WERI-Rb-1 (cell line): ENCODE data around the gene PLD4.
A peak's percentile ranks its signal among the peaks of the same experiment; 100 is the strongest.

Experiments used
- DNase-seq: peaks from one replicate; pipeline ENCODE4 v3.0.0-alpha.2; 2020
- H3K27ac ChIP-seq: fragments of 250-450 bp; sonication (Bioruptor Pico); 2 replicates; pipeline ENCODE4 v1.5.1; 2020; ENCODE audit warnings: mild to moderate bottlenecking, moderate library complexity
- H3K27me3 ChIP-seq: fragments of 250-450 bp; sonication (Bioruptor Pico); 2 replicates; pipeline ENCODE4 v1.5.1; 2021; ENCODE audit warnings: mild to moderate bottlenecking, low read depth, moderate library complexity; ENCODE audit not compliant: insufficient read depth, severe bottlenecking
- H3K36me3 ChIP-seq: fragments of 250-450 bp; sonication (Bioruptor Pico); 2 replicates; pipeline ENCODE4 v1.5.1; 2020; ENCODE audit warnings: mild to moderate bottlenecking, moderate library complexity
- H3K4me3 ChIP-seq: 2 replicates; pipeline ENCODE4 v1.5.1; 2011; ENCODE audit warnings: low read depth, mild to moderate bottlenecking, control low read depth, low read length
- H3K9me3 ChIP-seq: fragments of 250-450 bp; sonication (Bioruptor Pico); 2 replicates; pipeline ENCODE4 v1.5.1; 2021; ENCODE audit warnings: mild to moderate bottlenecking, moderate library complexity; ENCODE audit not compliant: severe bottlenecking
- TF ChIP-seq, protein P1 (sequence below): IDR thresholded peaks from 2 replicates; pipeline ENCODE4 v1.5.1; 2011; ENCODE audit warnings: low read depth, mild to moderate bottlenecking, control low read depth, inconsistent platforms, low read length

PLD4 gene

DNA sequence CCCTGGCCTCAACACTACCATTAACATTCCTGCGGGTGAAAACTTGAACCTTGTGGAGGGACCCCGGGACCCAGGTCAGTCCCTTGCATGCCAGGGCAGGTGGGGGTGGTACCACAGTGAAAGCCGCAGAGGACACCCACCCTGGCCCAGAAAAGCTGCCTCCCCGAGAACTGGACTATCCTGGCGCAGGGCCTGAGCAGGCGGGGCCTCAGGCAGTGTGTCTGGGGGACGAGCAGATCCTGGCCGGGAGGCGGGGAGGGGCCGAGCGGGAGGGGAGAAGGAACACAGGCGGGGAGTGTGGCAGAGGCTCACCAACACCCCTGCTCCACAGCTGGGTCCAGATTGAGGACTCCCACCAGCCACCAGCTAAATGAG lies 43.5 kb downstream of the PLD4 start:
- Histone ChIP-seq H3K27ac (no peak overlapping the region), H3K9me3 (no peaks in the 10 kb centered on the region), H3K36me3 (no peaks in the 10 kb centered on the region), H3K4me3 (peak overlapping the region; percentile 21; the same call in 1 of the 2 replicates), H3K27me3 (no peaks in the 10 kb centered on the region)
- DNase-seq, result peak; percentile 62
- TF ChIP-seq, protein P1, sequence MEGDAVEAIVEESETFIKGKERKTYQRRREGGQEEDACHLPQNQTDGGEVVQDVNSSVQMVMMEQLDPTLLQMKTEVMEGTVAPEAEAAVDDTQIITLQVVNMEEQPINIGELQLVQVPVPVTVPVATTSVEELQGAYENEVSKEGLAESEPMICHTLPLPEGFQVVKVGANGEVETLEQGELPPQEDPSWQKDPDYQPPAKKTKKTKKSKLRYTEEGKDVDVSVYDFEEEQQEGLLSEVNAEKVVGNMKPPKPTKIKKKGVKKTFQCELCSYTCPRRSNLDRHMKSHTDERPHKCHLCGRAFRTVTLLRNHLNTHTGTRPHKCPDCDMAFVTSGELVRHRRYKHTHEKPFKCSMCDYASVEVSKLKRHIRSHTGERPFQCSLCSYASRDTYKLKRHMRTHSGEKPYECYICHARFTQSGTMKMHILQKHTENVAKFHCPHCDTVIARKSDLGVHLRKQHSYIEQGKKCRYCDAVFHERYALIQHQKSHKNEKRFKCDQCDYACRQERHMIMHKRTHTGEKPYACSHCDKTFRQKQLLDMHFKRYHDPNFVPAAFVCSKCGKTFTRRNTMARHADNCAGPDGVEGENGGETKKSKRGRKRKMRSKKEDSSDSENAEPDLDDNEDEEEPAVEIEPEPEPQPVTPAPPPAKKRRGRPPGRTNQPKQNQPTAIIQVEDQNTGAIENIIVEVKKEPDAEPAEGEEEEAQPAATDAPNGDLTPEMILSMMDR, result no peak

DNA sequence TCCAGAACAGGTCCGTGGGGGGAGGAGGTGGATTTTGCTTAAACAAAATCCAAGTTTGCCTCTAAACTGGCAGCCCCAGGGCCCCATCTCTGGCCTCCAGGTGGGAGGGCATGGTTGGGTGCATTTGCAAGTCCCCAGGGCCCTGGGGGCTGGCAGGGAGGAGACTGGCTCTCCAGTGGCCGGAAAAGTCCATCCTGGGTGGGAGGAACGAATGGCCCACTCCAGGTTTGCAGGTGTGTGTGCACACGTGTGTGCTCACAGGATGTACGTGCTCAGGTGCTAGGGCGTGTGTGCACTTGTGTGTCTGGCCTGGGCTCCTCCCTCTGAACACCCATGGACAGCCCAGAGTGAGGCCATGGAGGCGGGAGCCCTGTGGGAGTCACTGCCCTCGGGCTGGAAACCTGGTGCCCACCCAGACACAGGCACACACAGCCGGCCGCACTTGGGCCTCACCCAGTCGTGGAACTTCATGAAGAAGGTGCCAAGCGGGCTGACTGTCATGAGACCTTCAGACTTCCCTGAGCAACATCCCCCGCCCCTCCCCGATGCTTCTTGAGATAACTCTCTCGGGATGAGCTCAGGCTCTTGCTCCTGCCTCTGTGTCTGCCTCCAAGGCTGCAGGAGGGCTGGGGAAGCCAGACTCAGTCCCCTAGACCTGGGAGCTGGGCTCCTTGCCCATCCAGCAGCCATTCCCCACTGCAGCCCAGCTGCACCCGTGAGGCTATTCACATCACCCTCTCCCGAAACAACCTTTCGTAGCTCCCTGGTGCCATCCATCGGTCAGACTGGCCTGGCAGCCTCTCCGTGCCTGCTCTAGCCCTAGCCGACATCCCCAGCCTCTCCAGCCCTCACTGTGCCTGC lies 44.1 kb downstream of the PLD4 start:
- no peak overlapping the region for H3K4me3 ChIP-seq
- TF ChIP-seq, protein P1, result no peak
- H3K27me3 ChIP-seq, result no peaks in the 10 kb centered on the region
- H3K27ac ChIP-seq, result no peak overlapping the region
- peak; percentile 10 for DNase-seq
- H3K36me3 ChIP-seq, result no peaks in the 10 kb centered on the region
- H3K9me3 ChIP-seq, result no peaks in the 10 kb centered on the region

DNA sequence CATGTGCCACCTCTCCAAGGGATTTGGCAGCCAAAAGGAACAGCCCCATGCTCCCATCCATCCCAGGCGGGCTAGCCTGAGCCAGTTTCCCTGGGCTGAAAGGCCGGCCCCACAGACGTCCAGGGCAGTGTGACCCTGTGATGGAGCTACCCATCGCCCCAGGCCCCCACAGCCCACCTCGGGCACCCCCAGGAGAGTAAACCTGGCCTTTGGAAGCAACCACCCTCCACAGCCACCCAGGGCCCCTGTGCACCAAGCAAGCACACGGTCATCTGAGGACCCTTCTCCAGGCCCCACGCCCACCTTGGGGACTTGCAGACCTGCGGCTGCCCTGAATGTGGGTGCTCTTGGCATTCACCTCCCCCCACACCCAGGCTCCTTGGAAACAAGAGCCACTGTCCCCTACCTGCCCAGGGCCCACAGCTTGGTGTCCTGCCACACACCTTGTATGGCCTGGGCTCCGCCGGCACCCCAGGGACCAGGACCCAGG lies 45.1 kb downstream of the PLD4 start:
- peak; percentile 2 for DNase-seq
- Histone ChIP-seq H3K9me3 (no peaks in the 10 kb centered on the region), H3K27me3 (no peaks in the 10 kb centered on the region), H3K27ac (no peak overlapping the region), H3K4me3 (no peak overlapping the region), H3K36me3 (no peaks in the 10 kb centered on the region)
- TF ChIP-seq, protein P1, result no peak

DNA sequence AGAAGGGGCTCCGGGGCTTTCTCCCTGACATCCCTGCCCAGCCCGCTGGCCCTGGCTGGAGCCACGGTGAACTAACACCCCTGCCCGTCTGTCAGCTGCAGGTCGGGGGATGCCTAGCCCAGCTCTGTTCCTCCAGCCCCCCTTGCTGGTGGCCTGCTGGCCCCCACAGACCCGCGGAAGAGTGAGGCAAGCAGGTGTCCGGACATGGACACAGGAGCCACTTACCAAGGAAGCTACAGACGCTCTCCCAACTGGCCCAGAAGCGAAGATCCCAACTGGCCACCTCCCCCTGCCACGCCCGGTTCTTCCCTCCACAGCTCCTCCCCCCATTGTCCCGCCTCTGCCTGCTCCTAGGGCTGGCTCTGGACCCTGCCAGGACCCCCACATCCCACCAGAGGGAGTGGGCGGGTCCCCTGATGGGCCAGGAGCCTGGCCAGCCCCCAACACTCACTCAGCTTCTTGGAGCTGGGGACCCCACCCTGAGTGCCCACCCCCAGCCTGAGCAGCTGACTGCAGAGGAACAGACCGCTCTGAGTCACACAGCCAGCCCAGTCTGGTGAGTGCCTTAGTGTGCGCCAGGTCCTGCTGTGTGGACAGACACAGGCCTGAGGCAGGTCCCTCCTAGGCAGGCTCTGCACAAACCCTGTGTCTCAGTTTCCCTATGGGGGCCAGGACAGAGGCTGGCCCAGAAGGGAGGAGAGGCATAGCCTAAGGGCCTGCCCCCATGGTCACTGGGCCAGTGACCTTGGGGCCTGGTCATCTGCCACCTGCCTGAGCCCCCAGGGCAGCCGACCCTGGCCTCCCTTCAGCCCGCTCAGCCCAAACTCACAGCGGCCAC lies 45.8 kb downstream of the PLD4 start:
- Histone ChIP-seq H3K9me3 (no peaks in the 10 kb centered on the region), H3K27me3 (no peaks in the 10 kb centered on the region), H3K27ac (no peak overlapping the region), H3K4me3 (no peak overlapping the region), H3K36me3 (no peaks in the 10 kb centered on the region)
- DNase-seq, result peak; percentile 26
- TF ChIP-seq, protein P1, result no peak

DNA sequence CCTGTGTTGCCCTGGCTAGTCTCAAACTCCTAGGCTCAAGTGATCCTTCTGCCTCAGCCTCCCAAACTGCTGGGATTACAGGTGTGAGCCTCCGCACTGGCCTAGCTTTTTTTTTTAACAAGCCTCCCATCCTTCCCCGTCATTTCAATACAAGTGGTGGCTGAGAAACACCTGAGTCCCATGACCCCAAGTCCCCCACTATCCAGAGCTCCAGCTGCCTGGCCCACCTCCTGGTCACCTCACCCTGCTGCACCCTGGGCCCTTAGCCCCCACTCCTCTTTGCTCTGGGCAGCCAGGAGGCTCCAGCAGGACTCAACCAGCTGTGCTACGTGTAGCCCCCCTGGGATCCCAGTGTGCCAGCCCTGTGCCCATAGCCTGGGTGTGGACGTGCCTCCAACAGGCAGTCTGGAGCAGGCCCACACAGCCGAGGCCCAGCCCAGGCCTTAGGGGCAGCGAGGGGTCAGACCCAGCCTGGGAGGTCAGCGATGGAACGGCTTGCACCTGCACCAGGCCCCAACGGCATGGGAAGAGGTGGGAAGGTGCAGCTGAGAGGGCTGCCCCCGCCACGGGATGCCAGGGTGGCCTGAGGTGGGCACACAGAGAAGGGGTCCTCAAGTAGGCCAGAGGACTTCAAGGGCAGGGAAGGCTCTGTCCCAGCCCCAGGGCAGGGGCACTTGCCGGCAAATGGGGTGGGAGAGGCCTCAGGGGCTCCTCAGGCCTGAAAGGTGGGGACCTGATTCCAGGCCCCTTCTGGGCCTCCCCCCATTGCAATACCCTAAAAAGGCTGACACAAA lies 47.0 kb downstream of the PLD4 start:
- DNase-seq, result peak; percentile 6
- Histone ChIP-seq H3K27me3 (no peaks in the 10 kb centered on the region), H3K4me3 (no peak overlapping the region), H3K27ac (no peak overlapping the region), H3K36me3 (no peaks in the 10 kb centered on the region), H3K9me3 (no peaks in the 10 kb centered on the region)
- TF ChIP-seq, protein P1, result no peak
